Measurements from ENCODE around the gene PCSK5. TPM values are rescaled to one million over a fixed set of nuclear protein-coding genes. Genes with fewer than 3 reads are reported as not detected.
"Not testable (repeated sequence)": the region's sequence is repeated elsewhere in the genome, so short reads cannot be mapped to it uniquely, and the experiment has no call there.

The PCSK5 gene
- polyA plus RNA-seq, 1 donor, result 11.3 TPM

GRCh38 chr9:76018761-76019160, 128.3 kb downstream of the PCSK5 start:
- no peak for DNase-seq

- peak; percentile 56 for DNase-seq
Measured at GRCh38 chr9:76020652-76021051, 130.2 kb downstream of the PCSK5 start.

- no peak for DNase-seq
Measured at GRCh38 chr9:76022317-76022716, 131.8 kb downstream of the PCSK5 start.

GRCh38 chr9:76023715-76024195, 133.3 kb downstream of the PCSK5 start:
- no peak for DNase-seq

GRCh38 chr9:76025286-76025685, 134.8 kb downstream of the PCSK5 start:
- no peak for DNase-seq

- DNase-seq, result no peak
Measured at GRCh38 chr9:76026796-76027195, 136.3 kb downstream of the PCSK5 start.

GRCh38 chr9:76027416-76027815, 136.9 kb downstream of the PCSK5 start:
- DNase-seq, result no peak

- no peak for DNase-seq
Measured at GRCh38 chr9:76027861-76028260, 137.4 kb downstream of the PCSK5 start.

GRCh38 chr9:76032038-76032796, 141.7 kb downstream of the PCSK5 start:
- peak; percentile 8 for DNase-seq

- no peak for DNase-seq
Measured at GRCh38 chr9:76032797-76033373, 142.4 kb downstream of the PCSK5 start.

GRCh38 chr9:76034049-76034448, 143.6 kb downstream of the PCSK5 start:
- no peak for DNase-seq

- no peak for DNase-seq
Measured at GRCh38 chr9:76036762-76037161, 146.3 kb downstream of the PCSK5 start.

- DNase-seq, result no peak
Measured at GRCh38 chr9:76037587-76038225, 147.2 kb downstream of the PCSK5 start.

- DNase-seq, result no peak
Measured at GRCh38 chr9:76038431-76038830, 148.0 kb downstream of the PCSK5 start.

- DNase-seq, result no peak
Measured at GRCh38 chr9:76044266-76044819, 153.9 kb downstream of the PCSK5 start.

GRCh38 chr9:76045221-76045620, 154.7 kb downstream of the PCSK5 start:
- peak; percentile 26 for DNase-seq

GRCh38 chr9:76049341-76049740, 158.9 kb downstream of the PCSK5 start:
- no peak for DNase-seq

- DNase-seq, result no peak
Measured at GRCh38 chr9:76067696-76068095, 177.2 kb downstream of the PCSK5 start.

GRCh38 chr9:76077537-76077936, 187.1 kb downstream of the PCSK5 start:
- no peak for DNase-seq

GRCh38 chr9:76081281-76081680, 190.8 kb downstream of the PCSK5 start:
- not testable (repeated sequence) for DNase-seq

GRCh38 chr9:76082057-76082456, 191.6 kb downstream of the PCSK5 start:
- DNase-seq, result peak; percentile 34

GRCh38 chr9:76085596-76085995, 195.1 kb downstream of the PCSK5 start:
- DNase-seq, result no peak

GRCh38 chr9:76086539-76086938, 196.1 kb downstream of the PCSK5 start:
- DNase-seq, result no peak
